Skeletal muscle cell (primary cell): ENCODE measurements around the gene YWHAQ.
A peak's percentile ranks its signal among the peaks of the same experiment; 100 is the strongest.
"Not testable (repeated sequence)": the region's sequence is repeated elsewhere in the genome, so short reads cannot be mapped to it uniquely, and the experiment has no call there.

Experiments
- DNase-seq: peaks from one replicate; pipeline ENCODE4 v3.0.0-alpha.2; 2010; ENCODE audit warnings: low read depth
- H3K4me3 ChIP-seq: 2 replicates; pipeline ENCODE4 v1.5.1; 2011; ENCODE audit warnings: low read depth, mild to moderate bottlenecking, control low read depth, low read length, moderate library complexity

Gene YWHAQ

DNA sequence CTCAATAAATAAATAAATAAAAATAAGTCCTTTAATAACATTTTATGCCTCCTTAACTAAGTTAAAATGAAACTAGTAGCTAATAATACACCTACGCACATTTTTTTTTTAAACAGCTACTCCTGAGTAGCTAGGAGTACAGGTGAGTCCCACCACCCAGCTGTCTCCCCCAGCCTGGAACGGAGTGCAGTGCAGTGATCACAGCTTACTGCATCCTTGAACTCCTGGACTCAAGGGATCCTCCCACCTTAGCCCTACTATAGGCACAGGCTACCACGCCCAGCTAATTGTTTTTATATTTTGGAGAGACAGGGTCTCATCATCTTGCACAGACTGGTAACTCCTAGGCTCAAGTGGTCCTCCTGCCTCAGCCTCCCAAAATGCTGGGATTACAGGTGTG is 28.4 kb downstream of the YWHAQ start:
- no peak for DNase-seq
- H3K4me3 ChIP-seq = no peak overlapping the region

DNA sequence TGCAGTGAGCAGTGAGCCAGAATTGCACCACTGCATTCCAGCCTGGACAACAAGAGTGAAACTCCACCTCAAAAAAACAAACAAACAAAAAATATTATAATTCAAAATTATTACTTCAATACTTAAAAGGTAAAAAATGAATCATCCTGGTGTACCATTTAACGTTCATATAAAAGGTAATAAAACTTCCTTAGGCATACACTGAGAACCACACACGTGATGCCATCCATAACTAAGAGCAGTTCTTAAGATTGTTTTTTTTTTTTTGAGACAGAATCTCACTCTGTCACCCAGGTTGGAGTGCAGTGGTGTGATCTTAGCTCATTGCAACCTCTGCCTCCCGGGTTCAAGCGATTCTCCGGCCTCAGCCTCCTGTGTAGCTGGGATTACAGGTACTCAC is 29.4 kb downstream of the YWHAQ start:
- H3K4me3 ChIP-seq = no peak overlapping the region
- no peak for DNase-seq

DNA sequence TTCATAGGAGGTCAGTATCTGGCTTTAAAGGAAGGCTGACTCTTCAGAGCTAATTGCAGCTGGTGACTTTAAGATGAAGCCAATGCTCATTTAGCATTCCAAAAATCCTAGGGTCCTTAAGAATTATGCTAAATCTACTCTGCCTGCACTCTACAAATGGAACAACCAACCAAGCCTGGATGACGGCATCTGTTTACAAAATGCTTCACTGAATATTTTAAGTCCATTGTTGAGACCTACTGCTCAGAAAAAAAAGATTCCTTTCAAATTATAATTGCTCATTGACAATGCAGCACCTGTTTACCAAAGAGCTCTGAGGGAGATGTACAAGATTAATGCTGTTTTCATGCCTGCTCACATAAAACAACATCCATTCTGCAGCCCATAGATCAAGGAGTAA is 31.4 kb downstream of the YWHAQ start:
- DNase-seq = no peak
- H3K4me3 ChIP-seq = no peak overlapping the region

DNA sequence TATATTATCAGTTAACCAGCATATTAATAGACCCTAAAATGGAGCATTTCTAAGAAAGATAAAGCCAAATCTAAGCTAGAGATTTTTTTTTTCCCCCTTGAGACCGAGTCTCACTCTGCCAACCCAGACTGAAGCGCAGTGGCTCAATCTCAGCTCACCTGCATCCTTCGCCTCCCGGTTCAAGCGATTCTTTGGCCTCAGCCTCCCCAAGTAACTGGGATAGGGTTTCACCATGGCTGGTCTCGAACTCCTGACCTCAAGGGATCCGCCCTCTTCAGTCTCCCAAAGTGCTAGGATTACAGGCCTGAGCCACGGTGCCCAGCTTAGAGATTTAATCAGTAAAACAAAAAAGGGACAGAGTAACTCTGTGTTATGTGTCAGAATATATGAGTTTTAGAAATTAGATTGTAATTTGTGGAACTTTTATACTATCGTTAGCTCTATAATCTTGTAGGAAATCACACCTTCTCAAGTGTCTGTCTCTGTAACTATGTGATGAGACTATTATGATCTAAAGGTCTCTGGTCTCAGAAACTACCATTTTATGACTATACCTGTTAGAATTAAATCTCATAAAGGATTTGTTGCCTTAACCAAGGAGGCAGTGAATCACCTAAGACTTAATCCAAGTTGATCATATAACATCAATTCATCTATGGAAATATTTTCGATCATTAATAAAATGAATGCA is 34.0 kb downstream of the YWHAQ start:
- H3K4me3 ChIP-seq = no peak overlapping the region
- no peak for DNase-seq

DNA sequence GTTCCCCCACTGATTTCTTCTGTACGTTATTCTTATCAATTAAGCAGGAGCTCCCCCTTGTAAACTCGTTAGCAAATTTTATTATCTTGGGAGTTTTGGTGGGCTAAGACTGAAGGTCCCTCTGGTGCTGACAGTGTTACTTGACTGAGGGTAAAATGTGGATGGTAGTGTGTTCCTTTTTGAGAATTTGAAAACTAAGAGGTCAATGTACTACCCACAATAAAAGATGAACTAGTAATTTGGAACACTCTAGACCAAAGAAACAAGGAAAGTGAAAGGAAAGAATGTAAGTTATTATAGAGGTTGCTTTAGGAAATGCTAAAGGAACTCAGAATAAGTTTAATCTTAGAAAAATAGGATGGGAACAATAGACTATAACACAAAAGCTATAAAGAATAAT is 35.1 kb downstream of the YWHAQ start:
- no peak overlapping the region for H3K4me3 ChIP-seq
- DNase-seq = no peak

DNA sequence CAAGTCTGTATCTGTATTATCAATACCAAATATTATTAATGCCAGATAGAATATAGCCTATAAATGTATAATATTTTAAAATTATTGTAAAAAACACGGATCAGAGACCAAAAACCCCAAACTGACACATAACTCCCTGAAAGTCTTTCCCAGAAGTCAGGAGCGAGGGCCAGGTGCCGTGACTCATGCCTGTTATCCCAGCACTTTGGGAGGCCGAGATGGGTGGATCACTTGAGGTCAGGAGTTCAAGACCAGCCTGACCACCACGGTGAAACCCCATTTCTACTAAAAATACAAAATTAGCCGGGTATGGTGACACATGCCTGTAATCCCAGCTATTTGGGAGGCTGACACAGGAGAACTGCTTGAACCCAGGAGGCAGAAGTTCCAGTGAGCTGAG is 35.5 kb downstream of the YWHAQ start:
- not testable (repeated sequence) for H3K4me3 ChIP-seq, DNase-seq

DNA sequence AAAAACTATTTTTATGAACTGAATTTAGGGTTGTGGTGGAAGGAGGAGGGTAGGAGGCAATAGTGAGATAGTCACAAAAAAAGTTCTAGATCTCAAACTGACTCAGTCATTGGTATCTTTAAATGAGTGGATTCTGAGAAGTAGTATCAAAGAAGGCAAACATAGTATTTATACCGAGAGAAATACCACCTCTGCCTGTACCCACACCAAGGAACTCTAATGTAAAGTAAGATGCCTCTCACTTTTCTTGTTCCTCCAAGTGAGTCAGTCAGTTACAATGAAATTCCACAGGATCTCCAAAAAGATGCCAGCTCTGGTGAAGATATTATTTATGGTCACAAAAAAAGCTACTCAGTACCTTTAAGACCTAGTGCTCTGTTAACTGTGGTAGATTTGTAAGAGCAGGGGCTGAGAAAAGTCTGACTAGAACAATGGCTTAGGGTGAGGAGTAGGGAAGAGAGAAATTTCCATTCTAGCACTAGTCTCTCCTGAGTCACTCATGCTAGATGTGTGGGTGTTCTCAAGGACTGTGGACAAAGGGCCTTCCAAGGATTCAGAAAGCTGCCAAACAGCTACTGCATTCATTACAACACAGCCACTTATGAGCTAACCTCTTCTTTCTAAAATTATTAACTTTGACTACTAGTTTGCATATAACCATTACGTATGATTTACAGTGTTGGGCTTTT is 36.3 kb downstream of the YWHAQ start:
- DNase-seq = peak; percentile 82
- H3K4me3 ChIP-seq = no peak overlapping the region

DNA sequence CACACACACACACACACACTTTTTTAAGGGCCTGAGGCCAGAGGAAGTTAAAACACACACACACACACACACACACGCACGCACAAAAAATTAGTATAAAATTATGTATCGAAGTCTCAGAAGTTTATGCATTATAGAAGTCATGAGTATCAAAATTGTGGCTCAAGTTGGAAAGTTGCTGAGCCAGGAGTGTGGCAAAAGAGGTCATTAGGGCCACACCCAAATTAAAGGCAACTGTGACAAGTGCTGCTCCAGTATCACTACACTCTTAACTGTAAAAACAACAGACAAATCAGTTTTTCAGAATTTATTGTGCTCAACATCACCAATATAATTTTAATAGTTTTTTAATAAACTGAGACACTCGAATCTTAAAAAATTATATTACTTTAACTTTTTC is 36.9 kb downstream of the YWHAQ start:
- DNase-seq = no peak
- no peak overlapping the region for H3K4me3 ChIP-seq

DNA sequence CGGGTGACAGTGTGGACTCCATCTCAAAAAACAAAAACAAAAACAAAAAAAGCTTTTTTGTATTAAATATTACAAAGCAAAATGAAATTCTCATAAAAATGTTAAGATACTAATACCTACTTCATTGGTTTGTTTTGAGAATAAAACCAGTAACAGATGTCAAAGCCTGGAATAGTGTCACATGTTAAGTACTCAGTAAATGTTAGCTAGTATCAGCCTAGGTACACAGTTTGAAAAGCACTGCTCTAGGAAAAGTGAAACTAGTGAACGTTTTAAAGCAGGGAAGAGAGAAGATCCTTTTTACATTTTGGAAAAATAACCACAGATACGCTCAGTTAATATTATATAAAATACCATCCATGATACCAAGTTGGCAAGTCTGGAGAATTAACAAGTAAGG is 38.1 kb downstream of the YWHAQ start:
- H3K4me3 ChIP-seq = no peak overlapping the region
- no peak for DNase-seq

DNA sequence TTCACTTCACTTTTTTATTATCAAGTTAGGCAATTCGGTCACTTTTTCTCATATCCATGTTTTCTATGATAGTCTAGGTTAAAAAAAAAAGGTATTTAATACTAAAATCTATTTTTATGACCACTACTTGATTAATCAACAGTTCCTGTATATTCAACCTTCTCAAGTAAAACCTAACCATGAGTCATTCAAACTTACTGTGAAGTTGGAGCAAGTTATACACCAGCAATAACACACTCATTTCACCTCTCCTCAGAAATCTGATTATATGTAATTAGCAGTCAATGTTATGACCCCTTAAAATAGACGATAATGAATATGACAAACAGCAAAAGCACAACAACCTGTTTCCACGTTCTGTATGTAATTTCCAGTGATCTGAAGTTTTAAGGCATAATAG is 40.2 kb downstream of the YWHAQ start:
- H3K4me3 ChIP-seq = no peak overlapping the region
- DNase-seq = no peak

DNA sequence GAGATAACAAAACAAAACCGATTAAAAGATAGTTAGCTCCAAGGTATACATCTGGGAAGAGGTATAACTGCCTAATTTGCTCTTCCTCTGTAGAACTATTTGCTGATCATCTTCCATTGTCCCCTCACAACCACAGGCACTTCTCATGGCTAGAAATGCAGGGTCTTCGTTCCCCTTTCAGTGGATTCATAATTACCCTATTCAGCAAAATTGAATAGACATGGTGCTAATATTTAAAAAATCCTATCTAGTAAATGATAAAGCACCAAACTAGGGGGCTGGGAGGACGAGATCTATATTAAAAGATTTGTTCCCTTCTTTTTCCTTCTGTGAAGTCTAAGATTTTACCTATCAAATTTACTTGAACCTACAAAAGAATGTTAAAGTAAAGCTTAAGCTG is 44.3 kb downstream of the YWHAQ start:
- no peak overlapping the region for H3K4me3 ChIP-seq
- no peak for DNase-seq

DNA sequence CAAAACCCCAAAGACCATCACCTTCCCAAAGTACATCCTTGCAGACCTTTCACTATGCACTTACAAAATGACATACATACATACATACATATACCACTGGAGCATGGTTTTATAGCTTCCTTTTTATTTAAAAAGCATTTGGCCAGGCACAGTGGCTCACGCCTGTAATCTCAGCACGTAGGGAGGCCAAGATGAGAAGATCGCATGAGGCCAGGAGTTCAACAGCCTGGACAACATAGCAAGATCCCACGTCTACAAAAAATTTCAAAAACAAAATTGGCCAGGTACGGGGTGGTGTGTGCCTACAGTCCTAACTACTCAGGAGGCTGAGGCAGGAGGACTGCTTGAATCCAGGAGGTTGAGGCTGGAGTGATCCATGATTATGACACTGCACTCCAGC is 45.3 kb downstream of the YWHAQ start:
- H3K4me3 ChIP-seq = no peak overlapping the region
- DNase-seq = no peak

DNA sequence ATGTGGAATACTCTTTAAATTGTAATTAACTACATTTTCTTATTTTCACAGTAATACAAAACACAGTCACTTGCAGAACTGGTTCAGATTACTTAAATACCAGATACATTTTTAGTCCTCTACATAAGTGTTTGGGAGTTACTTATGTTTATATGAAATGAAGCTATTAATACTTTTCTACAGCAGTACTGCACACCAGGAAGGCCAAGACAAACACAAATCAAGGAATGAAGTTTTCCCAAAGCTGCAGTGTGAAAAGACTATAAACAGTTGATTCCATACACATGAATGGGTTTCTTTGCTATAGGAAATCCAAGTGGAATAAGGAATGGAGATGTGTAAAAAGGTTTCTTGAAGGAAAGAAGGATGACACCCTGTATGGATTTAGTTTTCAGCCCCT is 45.9 kb downstream of the YWHAQ start:
- H3K4me3 ChIP-seq, DNase-seq: not testable (repeated sequence)

DNA sequence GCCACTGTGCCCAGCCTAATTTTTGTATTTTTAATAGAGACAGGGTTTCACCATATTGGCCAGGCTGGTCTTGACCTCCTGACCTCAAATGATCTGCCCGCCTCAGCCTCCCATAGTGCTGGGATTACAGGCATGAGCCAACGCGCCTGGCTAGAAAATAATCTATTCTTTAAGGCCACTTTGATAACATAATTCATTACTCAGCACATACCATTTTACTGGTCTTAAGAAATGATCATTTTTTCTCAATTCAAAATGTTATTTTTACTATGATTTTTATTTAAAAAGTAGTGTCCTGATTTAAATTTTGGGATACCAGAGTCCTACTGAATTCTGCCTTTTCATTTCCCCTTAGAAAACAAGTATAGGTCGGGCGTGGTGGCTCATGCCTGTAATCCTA is 48.2 kb downstream of the YWHAQ start:
- DNase-seq = no peak
- no peak overlapping the region for H3K4me3 ChIP-seq

DNA sequence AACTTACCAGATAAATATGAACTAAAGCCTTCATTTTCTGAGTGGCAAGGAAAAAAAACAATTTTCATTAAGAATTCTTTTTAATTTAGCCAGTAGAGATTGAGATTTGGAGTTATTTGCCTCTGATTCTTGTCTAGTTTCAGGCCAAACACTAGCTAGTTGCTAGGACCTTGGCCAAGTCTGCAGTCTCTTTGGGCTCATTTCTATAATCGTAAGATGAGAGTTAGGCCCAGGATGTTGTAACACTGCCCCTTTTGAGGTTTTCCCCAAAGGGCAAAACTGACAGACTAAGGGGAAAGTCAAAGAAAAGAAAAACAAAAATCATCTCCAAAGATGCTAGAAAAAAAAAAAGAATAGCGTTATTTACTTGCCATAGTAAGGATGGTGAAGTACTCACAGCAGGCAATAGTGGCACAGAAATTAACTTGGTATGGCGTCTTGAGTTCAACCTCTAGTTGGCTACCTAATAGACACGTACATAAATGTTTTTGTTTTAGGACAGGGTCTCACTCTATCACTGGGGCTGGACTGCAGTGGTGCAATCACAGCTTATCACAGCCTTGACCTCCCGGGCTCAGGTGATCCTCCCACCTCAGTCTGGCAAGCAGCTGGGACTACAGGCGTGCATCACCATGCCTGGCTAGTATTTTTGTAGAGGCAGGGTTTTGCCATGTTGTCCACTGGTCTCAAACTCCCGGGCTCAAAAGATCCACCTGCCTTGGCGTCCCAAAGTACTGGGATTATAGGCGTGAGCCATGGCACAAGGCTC is 52.1 kb downstream of the YWHAQ start:
- DNase-seq = no peak
- no peak overlapping the region for H3K4me3 ChIP-seq

DNA sequence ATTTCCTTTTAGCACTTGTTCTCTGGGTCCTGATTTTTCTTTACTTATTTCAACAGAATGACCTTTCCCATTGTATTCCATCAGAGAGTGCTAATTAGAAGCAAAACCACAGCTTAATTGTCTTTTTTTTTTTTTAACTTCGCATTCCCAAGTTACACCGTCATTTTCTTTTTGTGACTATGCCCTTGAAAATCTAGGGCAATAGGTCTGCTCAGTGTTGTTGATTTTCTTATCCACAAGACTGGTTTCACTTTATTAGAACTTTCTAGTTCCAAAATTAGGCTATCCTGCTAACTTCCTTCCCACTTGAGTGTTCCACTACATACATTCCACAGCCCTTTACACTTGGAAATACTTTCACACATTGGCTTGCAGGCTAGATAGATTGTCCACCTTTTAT is 56.5 kb downstream of the YWHAQ start:
- H3K4me3 ChIP-seq = no peak overlapping the region
- DNase-seq = no peak

DNA sequence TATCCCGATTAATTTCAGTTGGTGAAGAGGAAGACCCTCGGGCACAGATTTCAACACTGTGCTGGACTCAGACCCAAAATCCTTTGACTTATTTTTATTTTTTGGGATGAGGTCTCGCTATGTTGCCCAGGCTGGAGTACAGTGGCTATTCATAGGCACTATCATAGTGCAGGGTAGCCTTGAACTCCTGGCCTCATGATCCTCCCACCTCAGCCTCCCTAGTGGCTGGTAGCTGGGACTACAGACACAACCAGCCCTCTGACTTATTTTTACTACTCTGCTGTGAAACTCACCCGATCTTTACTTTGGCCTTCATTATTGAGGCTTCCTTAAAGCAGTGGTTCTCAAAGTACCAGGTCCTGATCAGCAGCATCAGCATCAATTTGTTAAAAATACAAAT is 57.0 kb downstream of the YWHAQ start:
- DNase-seq = no peak
- no peak overlapping the region for H3K4me3 ChIP-seq

DNA sequence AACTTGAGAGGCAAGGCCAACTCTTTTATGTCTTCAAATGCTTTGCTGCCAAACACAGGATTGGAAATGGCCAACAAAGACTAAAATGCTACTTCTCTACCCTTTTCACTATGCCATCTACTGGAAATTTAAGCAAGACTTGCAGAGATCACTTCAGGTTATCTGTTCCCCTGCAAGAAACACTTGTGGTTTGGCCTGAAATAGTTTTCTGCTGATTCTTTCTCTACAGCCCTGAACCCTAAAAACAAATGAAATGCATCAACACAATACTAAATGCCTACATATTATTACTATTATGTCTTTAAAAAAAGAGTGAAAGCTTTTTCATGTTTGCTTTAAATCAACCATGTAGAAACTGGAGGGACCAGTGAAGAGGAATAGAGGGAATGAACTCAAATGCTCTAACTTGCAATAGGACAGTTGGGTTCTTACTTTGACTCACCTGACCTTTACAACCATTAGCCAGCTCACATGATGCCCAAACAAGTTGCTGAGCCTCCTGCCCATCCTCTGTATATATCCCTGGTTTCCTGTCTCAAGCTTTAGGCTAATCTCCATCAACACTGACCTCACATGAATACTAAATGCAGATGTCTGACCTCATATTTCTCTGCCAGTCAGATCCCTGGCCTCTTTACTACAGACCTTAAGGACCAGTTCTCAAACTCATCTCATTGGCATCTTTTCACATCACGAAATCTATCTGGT is 57.6 kb downstream of the YWHAQ start:
- no peak overlapping the region for H3K4me3 ChIP-seq
- no peak for DNase-seq

DNA sequence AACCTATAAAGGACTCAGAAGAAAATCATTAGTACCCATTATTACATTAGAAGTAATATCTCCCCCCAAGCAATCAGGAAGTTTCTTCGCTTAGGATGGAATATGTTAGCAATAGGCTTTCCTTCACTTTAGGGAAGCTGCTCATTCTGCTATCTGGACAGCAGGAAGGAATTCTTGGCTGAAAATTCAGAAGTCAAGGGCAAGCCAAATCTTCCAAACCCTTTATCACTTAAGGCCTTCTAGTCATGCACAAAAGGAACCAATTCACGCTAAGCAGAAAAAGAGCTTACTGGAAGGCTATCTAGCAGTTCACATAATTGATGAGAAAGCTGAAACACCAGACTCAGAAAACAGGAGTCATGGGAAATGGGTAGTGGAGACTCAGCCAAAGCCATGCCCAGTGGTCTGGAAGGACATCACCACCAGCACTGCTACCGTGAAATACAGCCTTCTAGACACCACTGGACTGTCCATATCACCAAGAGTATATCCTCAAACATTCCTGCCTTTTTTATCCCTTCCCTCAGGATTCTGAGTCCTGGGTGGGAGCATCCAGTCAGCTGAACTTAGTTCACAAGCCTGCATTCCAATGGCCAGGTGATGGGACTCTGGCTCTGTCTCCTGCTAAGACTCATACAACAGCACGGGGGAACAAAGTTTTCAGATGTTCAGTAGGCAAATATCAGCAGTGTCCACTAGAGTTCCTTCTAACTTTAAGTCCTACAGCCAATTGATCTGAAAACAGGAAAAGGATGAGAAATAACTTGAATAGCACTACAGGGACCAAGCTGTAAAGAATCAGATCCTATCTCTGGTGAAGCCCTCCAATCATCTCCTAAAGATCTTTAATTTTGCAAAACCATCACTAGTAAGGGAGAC is 60.4 kb downstream of the YWHAQ start:
- H3K4me3 ChIP-seq = no peak overlapping the region
- no peak for DNase-seq
